Muscle layer of duodenum (tissue), 2 donors: ENCODE results near the gene ATF7.

Experiments used
- H3K27ac ChIP-seq: one replicate; pipeline ENCODE4 v1.7.0; 2013; ENCODE audit warnings: mild to moderate bottlenecking, low read length
- H3K27me3 ChIP-seq: one replicate; pipeline ENCODE4 v1.7.0; 2013; ENCODE audit warnings: low read depth, mild to moderate bottlenecking, control low read depth, low read length
- H3K36me3 ChIP-seq, 2 donors: one replicate each; pipeline ENCODE4 v1.7.0; 2013; ENCODE audit warnings: low read length in 2 of 2, control low read depth in 1 of 2, mild to moderate bottlenecking in 1 of 2; ENCODE audit not compliant: insufficient read depth in 2 of 2, control insufficient read depth in 1 of 2
- H3K4me1 ChIP-seq, 2 donors: one replicate each; pipeline ENCODE4 v1.7.0; 2013; ENCODE audit warnings: low read length in 2 of 2, mild to moderate bottlenecking in 2 of 2, control low read depth in 1 of 2, moderate library complexity in 1 of 2; ENCODE audit not compliant: insufficient read depth in 2 of 2, control insufficient read depth in 1 of 2
- H3K4me3 ChIP-seq, 2 donors: one replicate each; pipeline ENCODE4 v1.7.0; 2013; ENCODE audit warnings: low read length in 2 of 2, low read depth in 1 of 2, mild to moderate bottlenecking in 1 of 2
- H3K9me3 ChIP-seq, 2 donors: one replicate each; pipeline ENCODE4 v1.7.0; 2013; ENCODE audit warnings: low read length in 2 of 2, control low read depth in 1 of 2, mild to moderate bottlenecking in 1 of 2; ENCODE audit not compliant: control insufficient read depth in 1 of 2
- donor health status: healthy.

ATF7 gene

DNA sequence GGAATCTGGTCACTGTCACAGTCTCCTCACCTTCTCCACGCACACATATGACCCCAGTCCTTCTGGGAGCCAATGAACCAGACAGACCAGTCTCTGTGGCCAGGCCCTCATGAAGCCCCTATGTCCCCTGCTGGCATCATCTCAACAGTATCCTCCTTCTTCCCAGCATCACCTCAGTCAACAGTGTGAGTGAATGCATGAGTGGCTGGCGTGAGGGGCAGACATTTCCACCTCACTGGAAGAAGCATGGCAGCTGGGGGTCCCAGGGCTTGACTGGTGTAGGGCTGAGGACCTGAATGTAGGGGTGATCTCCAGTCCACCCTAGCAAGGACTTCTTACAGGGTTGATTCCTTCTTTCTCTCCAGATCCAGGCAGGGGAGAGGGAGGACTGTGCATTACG is 128.7 kb downstream of the ATF7 start:
- Histone ChIP-seq H3K9me3 (no peaks in the 10 kb centered on the region), H3K4me3 (no peak overlapping the region), H3K4me1 (peaks cover 28 to 41% of the 10 kb centered on the region in 2 donors), H3K27me3 (no peaks in the 10 kb centered on the region), H3K36me3 (no peaks in the 10 kb centered on the region), H3K27ac (no peak overlapping the region)

DNA sequence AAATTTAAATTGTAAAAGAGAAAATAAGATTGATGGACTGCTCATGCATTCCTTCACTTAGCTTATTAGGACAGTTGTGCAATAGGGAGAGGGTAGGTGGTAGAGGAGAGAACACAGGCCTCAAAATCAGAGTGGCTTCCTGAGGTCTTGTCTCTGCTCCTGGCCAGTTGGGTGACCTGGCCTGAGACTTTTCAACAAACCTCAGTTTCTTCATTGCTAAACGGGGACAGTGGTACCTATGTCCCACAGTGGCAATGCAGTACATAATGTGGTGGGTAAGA is 129.5 kb downstream of the ATF7 start:
- no peaks in the 10 kb centered on the region for H3K9me3 ChIP-seq
- H3K4me3 ChIP-seq: no peak overlapping the region
- H3K27me3 ChIP-seq: no peaks in the 10 kb centered on the region
- H3K4me1 ChIP-seq: peaks cover 23 to 39% of the 10 kb centered on the region in 2 donors
- H3K27ac ChIP-seq: peak overlapping the region; percentile 29
- H3K36me3 ChIP-seq: no peaks in the 10 kb centered on the region

DNA sequence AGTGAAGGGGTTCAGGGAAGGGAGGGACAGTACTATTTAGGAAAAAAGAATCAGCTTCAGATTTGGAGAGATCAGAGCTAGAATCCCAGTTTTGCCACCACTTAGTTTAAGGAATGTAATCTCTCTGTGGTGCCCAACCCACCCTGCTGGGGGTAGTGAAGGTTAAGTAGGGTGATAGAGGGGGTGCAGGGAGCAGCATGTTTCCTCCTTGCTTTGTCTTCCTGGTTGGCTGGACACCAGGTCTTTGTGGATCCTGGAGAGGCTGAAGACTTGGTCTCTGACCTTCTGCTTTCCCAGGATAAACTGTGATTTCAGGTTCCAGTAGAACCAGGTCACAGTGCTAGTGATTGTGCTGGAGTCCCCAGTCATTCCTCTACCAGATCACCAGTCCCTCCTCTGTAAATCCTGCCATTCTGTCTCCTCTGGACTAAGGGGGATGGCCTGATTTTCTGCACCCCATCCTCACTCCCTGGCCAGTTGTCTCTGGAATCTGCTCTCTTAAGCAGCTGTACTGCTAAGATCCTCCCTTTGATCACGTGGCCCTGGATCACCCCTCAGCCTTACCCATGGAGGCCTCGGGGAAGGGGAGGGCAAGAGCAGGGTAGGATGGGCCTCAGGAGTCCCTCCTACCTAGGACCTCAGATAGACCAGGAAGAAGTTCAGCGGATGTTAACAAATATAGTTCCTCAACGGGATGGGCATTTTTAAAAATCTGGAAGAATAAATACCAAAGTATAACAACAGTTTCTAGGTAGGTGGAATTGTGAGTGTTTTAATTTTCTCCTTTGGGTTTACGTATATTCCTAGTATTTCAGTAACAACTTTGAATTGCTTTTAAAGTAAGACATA is 130.1 kb downstream of the ATF7 start:
- H3K9me3 ChIP-seq: no peaks in the 10 kb centered on the region
- H3K4me3 ChIP-seq: no peak overlapping the region
- H3K36me3 ChIP-seq: no peaks in the 10 kb centered on the region
- H3K4me1 ChIP-seq: peaks cover 20 to 35% of the 10 kb centered on the region in 2 donors
- peak overlapping the region; percentile 29 for H3K27ac ChIP-seq
- H3K27me3 ChIP-seq: no peaks in the 10 kb centered on the region

DNA sequence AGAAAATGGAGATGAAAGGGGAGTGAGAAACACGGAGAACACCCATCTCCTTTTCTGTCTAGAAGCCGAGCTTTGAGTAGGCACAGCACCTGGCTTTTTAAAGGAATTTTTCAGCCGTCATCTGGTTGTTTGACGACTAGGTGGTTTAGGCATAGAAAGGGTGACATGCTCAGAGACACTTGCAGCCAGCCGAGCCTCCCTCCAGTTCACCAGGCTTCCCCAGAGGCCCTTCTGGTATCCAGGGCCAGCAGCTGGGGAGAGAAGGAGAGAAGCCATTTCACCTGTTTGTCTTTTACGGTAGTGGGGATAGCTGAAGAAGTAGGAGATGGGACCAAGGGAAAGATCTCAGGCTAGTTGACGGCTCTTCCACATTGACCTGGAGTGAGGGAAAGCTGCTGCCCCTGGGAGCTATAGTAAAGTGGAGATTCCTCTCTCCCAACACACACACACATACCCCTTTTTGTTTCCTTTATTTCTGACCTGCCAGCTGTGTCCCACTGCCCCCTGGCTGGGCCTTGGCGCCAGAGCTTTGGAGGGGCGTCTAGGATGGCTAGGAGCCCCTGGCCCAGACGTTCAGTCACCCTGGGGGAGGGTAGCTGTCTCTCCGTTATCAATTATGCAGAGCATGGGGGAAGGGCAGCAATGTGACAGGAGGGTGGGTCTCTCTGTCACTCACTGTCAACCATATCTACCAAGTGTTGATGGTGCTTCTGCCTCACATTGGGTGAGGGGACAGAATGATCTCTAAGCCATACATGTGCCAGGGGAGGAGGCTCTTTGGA is 132.4 kb downstream of the ATF7 start:
- H3K4me1 ChIP-seq: peaks cover 14 to 32% of the 10 kb centered on the region in 2 donors
- peak overlapping the region; percentile 78 to 81 for H3K4me3 ChIP-seq

DNA sequence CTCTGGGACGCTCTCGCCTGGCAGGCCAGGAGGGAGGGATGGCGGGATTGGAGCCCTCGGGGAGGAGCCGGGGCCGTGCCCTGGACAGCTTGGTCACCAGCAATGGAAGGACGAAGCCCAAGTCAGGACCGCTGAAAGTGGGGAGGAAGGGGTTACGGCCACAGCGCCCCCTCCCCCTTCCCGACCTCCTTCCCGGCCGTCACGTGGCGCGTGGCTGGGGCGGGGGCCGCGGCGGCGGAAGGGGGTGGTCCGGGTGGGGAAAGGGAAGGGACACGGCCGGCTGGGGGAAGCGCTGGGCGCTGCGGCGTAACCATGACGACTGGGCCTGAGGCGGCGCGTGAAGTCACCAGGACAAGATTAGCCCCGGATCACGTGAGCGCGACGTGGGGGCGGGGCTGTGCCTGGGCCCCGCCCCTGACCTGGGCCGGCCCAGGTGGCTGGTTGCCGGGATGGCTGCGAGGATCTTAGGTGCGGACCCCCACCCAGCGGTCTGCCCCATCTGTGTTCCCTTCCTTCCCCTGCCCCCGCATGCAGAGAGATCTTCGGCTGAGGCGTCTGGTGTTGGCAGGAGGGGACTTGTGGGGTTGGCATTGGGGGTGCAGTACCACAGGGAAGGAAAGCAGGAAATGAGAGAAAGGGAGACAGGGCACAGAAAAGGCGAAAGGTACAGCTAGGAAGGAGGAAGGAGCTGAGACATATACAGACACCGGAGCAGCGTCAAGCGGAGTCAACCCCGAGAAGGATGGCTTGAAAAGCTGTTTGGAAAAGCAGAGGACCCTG is 133.2 kb downstream of the ATF7 start:
- Histone ChIP-seq H3K4me3 (peak overlapping the region; percentile 78 to 81), H3K27me3 (no peaks in the 10 kb centered on the region), H3K36me3 (no peaks in the 10 kb centered on the region), H3K9me3 (no peaks in the 10 kb centered on the region), H3K4me1 (peaks cover 14 to 26% of the 10 kb centered on the region in 2 donors), H3K27ac (peak overlapping the region; percentile 77)

More for the DNA sequence above, 132.4 kb downstream of the ATF7 start:
- Histone ChIP-seq H3K9me3 (no peaks in the 10 kb centered on the region), H3K36me3 (no peaks in the 10 kb centered on the region), H3K27ac (peak overlapping the region; percentile 77), H3K27me3 (no peaks in the 10 kb centered on the region)

DNA sequence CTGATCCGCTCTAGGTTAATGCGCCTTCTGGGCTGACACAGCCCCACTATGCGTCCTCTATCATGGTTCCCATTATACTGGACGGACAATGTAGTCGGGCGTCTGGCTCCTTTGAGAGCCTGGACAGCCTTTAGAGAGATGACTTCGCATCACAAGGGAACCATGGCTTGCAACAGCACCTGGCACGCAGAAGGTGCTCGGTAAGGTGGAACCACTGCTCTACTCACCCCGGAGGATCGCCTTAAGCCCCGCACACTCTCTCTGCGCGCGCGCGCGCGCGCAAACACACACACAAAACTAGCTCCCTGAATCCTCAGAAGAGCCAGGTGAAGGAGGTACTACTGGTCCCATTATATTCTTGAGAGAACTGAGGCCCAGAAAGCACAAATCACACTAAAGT is 134.0 kb downstream of the ATF7 start:
- no peaks in the 10 kb centered on the region for H3K9me3 ChIP-seq
- peak overlapping the region; percentile 7 for H3K27ac ChIP-seq
- H3K4me1 ChIP-seq: peaks cover 14 to 22% of the 10 kb centered on the region in 2 donors
- peak overlapping the region; percentile 67 to 78 for H3K4me3 ChIP-seq
- peaks cover 4 to 5% of the 10 kb centered on the region in 2 donors for H3K36me3 ChIP-seq
- H3K27me3 ChIP-seq: no peaks in the 10 kb centered on the region

DNA sequence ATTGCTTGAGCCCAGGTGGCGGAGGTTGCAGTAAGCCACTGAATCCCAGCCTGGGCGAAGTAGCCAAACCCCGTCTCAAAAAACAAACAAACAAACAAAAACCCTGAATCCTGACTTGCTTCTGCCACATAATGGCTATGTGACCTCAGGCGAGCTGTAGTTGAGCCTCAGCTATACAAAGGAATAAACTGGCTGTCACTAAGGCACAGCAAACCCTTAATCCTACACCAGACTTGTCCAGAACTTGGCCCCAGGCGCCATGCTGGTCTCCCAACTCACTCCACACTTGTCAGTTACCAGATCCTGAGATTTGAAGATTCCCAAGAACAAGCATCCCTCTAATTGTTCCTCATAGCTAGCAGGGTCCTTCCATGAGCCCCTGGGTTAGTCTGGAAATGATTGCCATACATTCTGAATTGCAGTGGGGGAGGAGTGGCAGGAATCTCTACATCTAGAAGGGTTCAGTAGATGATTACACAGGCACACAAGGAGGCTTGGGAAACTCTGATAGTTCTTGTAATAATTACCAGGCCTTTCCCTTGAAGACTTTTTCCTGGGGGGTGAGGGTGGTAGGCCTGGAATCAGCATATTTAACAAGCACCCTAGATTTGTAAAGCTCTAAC is 136.8 kb downstream of the ATF7 start:
- Histone ChIP-seq H3K9me3 (no peaks in the 10 kb centered on the region), H3K27me3 (no peaks in the 10 kb centered on the region), H3K27ac (no peak overlapping the region), H3K36me3 (peaks cover 24 to 33% of the 10 kb centered on the region in 2 donors), H3K4me3 (no peak overlapping the region), H3K4me1 (peaks cover 7 to 18% of the 10 kb centered on the region in 2 donors)

DNA sequence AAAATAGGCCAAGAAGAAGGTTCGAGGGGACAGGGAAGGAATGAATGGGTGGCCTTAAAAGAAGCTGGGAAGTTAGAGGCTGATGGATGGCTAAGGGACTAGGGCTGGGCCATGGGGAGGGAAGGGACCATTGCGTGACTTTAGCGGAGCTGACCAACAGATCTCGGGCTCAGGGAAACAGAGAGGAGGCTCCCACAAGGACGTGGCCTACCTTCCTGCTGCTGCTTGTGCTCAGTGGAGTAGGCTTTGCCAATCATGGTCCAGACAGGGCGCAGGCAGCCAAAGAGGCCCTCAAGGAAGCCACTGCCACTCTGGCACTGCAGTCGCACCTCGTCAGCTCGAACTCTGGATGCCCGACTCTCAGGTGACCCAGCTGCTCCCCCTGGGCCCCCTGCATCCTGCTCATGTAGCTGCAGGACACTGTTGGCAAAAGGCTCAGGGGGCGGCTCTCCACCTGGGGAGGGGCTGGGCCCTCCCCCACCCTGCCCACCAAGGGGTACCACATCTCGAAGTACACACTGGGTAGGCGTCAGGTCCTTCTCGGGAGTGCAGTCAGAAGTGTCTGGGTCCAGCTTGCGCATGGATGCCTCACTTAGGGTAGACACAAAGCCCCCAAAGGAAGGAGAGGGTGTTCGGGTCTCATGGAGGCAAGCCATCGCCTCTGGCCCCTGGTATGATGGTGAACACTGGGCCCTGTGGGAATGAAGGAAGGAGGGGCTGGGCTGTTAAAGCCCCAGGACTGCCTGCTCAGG is 139.3 kb downstream of the ATF7 start:
- H3K27ac ChIP-seq: no peak overlapping the region
- H3K27me3 ChIP-seq: no peaks in the 10 kb centered on the region
- H3K4me3 ChIP-seq: no peak overlapping the region
- peaks cover 0 to under 1% of the 10 kb centered on the region in 2 donors for H3K4me1 ChIP-seq
- peaks cover 42 to 56% of the 10 kb centered on the region in 2 donors for H3K36me3 ChIP-seq
- H3K9me3 ChIP-seq: no peaks in the 10 kb centered on the region

DNA sequence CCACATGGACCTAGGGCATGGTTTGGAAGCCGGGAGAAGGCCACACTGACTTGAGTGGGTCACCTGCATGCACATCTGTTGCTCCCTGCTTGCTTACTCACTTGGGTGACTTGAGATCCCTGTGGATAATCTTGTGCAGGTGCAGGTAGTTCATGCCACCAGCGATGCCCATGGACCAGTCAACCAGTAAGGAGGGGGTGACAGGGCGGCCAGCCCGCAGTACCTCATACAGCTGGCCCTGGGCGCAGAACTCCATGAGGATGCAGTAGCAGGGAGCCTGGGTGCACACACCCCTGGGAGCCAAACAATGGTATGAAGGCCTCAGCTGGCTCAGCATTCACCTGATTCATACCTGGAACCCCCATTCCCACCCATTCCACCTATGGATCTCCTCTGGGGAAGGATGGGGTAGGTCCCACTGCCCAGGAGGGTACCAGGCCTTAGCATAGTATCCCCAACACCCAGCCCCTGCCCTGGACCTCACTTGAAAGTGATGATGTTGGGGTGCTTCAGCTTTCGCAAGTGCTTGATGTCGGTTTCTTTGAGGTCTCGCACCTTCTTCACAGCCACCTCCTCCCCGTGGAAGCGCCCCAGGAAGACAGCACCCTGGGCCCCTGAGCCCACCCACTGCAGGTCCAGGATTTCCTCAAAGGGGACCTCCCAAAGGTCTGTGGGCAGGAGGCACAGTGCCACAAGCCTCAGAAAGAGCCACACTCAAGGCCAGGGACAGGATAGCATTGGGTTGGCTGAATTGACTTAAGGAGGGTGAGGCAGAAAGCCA is 140.0 kb downstream of the ATF7 start:
- peaks cover 47 to 59% of the 10 kb centered on the region in 2 donors for H3K36me3 ChIP-seq
- H3K9me3 ChIP-seq: no peaks in the 10 kb centered on the region
- no peaks in the 10 kb centered on the region for H3K4me1 ChIP-seq
- no peak overlapping the region for H3K4me3 ChIP-seq
- no peaks in the 10 kb centered on the region for H3K27me3 ChIP-seq
- H3K27ac ChIP-seq: no peak overlapping the region
